Left renal pelvis (tissue), 4 donors: ENCODE data around the gene SFXN5. TPM values are rescaled to one million over a fixed set of nuclear protein-coding genes. Genes with fewer than 3 reads are reported as not detected.

Experiments
- DNase-seq, 4 donors: peaks; one replicate each; pipeline ENCODE4 v3.0.0-alpha.2; 2013; ENCODE audit warnings: low read depth in 4 of 4, low spot score in 3 of 4
- polyA plus RNA-seq, 4 donors: library from polyadenylated mRNA; unstranded; fragments of 120-200 nt; gene quantifications; one replicate each; pipeline ENCODE4 v1.2.1, GENCODE V29; 2013; ENCODE audit not compliant: insufficient read length in 4 of 4

SFXN5 gene
- polyA plus RNA-seq, 4 donors = 8.6 to 32.0 (median 23.4) TPM

GRCh38 chr2:72947952-72948830 lies 123.3 kb downstream of the SFXN5 start:
- no peak for DNase-seq

DNA sequence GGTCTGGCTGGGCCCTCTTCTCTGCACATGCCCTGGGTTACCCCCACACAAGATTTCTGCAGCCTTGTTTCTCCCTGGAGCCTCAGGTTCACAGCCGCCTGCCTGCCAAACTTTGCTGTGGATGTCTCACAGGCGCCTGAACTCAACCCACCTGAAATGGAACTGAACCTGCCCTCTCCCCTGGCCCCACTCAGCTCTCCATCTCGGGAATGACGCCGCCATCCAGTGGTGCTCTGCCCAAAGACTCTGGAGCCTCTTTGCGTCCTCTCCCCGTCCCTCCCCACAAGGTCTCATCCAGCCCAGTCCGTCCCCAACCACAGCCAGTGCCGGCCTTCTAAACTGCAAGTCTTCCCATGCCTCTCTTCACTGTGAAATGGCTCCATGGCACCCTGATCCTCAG lies 125.0 kb downstream of the SFXN5 start:
- no peak for DNase-seq

- no peak for DNase-seq
These were observed 126.0 kb downstream of the SFXN5 start for GRCh38 chr2:72945450-72946019.

- DNase-seq = no peak
These were observed 126.6 kb downstream of the SFXN5 start for GRCh38 chr2:72944804-72945449.

GRCh38 chr2:72943540-72944395 lies 127.7 kb downstream of the SFXN5 start:
- no peak for DNase-seq

DNA sequence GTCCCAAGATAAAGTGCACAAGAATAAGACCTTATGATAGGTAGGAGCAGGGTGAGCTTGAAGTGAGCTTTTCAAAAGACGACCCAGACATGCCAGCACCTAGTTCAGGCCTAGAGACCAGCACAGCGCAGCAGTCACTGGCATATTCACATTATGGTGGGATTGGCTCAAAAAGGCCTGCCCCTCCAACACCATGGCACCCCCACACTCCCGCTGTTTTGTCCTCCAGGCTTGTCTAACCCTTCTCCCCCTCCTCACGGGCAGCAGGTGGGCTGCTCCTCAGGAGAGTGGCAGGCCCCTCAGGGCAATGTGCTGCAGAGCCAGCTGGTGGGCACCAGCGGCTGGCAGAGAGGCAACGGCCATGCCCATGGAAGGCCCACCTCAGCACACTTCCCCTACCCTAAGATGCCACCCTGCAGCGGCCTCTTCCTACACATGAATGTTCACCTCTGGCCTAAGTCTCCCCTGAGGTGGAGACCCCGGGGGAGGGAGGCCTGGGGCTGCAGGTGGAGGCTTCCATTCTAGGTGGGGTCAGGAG lies 128.6 kb downstream of the SFXN5 start:
- no peak for DNase-seq

DNA sequence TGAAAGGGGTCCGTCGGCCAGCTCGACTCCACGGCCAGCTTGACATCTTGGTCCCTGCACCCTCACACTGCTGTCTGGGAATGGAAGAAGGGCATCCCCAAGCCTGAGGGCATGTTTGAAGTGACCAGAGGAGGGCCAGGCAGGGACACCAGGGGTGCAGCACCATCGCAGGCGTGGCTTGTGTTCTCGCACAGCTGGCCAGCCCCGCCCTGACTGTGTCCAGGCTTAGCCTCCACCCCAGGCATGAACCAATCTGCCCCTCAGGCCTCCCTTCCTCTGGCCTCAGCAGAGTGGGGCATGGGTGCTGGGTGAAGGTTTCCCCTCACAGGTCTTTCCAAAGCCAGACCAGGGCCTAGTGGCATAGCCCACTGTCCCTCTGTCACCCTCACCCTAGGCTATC lies 129.2 kb downstream of the SFXN5 start:
- no peak for DNase-seq

DNA sequence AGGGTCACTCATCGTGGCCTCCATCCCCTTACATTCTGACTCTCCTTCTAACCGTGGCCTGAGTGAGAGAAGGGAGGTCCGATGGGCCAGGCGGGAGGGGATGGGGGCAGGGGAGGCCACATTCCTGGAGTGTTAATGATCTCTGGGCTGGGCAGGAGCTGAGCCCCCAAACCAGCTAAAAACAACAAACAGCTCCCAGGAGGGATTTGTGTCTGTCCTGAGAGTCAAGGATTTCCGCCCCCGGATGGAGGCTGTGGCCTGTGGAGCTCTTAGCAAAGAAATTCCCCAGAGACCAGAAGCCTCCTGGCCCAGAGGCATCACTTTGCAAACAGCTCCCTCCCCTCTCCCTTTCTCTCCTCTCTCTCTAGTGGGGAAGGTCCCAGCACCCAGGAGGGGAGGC lies 130.7 kb downstream of the SFXN5 start:
- DNase-seq = no peak

GRCh38 chr2:72940361-72940760 lies 131.2 kb downstream of the SFXN5 start:
- DNase-seq = no peak

- DNase-seq = no peak
These were observed 133.1 kb downstream of the SFXN5 start for GRCh38 chr2:72938455-72938854.

DNA sequence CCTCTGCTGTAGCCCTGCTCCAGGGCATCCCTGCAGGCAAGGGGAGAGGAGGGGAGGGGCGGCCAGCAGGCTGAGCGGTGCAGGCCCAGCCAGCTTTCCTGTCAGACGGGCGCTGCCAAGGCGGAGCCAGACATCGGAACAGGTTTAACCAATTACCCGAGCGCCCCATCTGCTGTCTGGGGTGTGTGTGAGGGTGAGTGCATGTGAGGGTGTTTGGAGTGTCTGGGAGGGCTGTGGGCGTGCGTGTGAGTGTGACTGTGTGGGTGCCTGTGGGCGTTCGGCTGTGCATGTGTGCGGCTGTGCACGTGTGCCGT lies 134.2 kb downstream of the SFXN5 start:
- DNase-seq = no peak

GRCh38 chr2:72936660-72937355 lies 134.7 kb downstream of the SFXN5 start:
- no peak for DNase-seq

DNA sequence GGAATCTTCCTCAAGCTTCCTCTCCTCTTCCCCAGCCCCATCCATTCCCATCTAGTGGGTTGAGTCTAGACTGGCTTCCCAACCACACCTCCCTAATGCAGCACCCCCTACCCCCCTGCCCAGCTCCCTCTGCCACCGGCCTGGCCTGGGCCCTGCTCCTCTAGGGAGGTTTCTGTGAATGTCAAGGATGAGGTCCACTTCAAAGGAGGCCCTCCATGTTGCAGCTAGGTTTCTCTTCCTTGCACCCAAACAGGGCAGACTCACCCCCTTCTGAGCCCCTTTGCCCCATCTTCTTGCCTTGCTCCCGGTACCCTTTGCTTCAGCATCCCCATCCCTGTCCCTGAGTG lies 135.9 kb downstream of the SFXN5 start:
- DNase-seq = no peak

DNA sequence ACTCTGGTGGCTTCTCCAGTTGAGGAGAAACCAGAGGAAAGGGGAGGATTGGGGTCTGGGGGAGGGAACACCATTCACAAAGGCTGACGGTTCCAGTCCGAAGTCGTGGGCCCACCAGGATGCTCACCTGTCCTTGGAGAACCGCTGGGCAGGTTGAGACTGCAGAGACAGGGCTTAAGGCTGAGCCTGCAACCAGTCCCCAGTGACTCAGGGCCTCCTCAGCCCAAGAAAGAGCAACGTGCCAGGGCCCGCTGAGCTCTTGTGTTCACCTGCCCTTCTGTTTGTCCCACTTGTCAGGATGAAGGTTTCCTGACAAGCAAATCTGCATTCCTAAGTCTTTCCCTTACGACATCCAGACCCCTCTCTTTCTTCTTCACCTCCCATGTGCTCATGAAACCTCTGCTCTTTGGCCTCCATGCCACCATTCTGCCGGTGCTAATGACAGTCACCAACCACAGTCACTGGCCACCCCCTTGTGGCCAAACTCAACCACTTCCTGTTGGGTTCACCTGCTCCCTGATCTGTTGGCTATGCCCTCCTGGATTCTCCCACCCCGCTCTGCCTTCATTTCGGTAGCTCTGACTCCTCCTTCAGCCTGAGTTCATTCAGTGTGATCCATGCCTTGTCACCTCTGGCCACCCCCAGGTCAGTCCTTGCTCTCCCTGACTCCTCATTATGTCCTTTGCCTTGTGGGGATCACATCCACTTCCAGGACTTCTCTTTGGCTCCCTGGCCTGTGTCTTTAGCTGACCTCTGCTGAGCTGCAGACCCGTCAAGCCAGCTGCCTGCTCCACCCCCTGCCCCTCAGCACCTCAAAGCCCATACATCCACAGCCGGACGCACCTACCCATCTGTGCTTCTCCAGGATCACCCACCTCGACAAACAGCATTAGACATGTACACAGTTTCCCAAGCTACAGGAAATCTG lies 136.6 kb downstream of the SFXN5 start:
- no peak for DNase-seq

- DNase-seq = no peak
These were observed 137.8 kb downstream of the SFXN5 start for GRCh38 chr2:72933646-72934151.

DNA sequence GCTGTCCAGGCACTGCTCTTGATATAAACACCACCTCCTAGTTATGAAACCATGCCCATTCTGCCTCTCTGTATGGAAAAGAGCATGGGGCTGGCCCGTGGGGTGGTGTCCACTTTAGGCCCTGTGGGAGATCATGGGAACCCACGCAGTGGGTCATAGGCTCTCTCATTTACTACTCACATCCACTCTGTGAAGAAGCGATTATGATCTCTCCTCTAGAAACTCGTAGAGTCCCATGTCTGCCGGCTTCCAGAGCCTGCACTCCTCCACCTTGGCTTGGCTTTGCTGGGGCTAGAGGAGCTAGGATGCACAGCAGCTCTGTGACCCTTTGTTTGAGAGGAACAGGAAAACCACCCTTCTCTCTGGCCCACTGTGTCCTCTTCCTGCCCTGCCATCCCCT lies 138.3 kb downstream of the SFXN5 start:
- no peak for DNase-seq

- no peak for DNase-seq
These were observed 138.7 kb downstream of the SFXN5 start for GRCh38 chr2:72932805-72933204.

GRCh38 chr2:72932045-72932740 lies 139.3 kb downstream of the SFXN5 start:
- DNase-seq = no peak
